ENCODE measurements around the gene GRIN2C. TPM values are rescaled to one million over a fixed set of nuclear protein-coding genes. Genes with fewer than 3 reads are reported as not detected.

The GRIN2C gene
- total RNA-seq, 4 donors from 2014 or later = 0.16 to 3.5 (median 0.42) TPM; not detected in 1

GRCh38 chr17:74807925-74808324 is 51.8 kb downstream of the GRIN2C start:
- TF ChIP-seq POLR2AphosphoS5 (IDR thresholded peaks at IDR 0.05) = no peak
- no peak for TF ChIP-seq POLR2A (IDR thresholded peaks at IDR 0.05)
- TF ChIP-seq CTCF (IDR thresholded peaks at IDR 0.05) = no peak
- TF ChIP-seq EP300 (IDR thresholded peaks at IDR 0.05) = no peak
- no peaks in the 10 kb centered on the region for H3K27me3 ChIP-seq
- no peak for ATAC-seq
- no CpG with 5 or more reads among the region's 6 CpGs for WGBS, 2 donors (ENCODE audit: low coverage in 1 of 2)
- no peak overlapping the region for H3K4me3 ChIP-seq
- H3K27ac ChIP-seq = no peak overlapping the region
- peaks cover 0 to 72% of the 10 kb centered on the region in 2 donors for H3K36me3 ChIP-seq
- no peaks in the 10 kb centered on the region for H3K9me3 ChIP-seq
- H3K4me1 ChIP-seq = peaks cover 0 to 18% (median 7%) of the 10 kb centered on the region in 3 donors

GRCh38 chr17:74807441-74807840 is 52.2 kb downstream of the GRIN2C start:
- no peak overlapping the region for H3K4me3 ChIP-seq
- peaks cover 0 to 13% (median 5%) of the 10 kb centered on the region in 3 donors for H3K4me1 ChIP-seq
- no peak for TF ChIP-seq POLR2AphosphoS5 (IDR thresholded peaks at IDR 0.05)
- no peak for TF ChIP-seq EP300 (IDR thresholded peaks at IDR 0.05)
- TF ChIP-seq CTCF (IDR thresholded peaks at IDR 0.05) = no peak
- TF ChIP-seq POLR2A (IDR thresholded peaks at IDR 0.05) = no peak
- H3K27ac ChIP-seq = no peak overlapping the region
- H3K9me3 ChIP-seq = no peaks in the 10 kb centered on the region
- 90% methylated on average over 2 to 8 of the region's 13 CpGs for WGBS, 2 donors (ENCODE audit: low coverage in 1 of 2)
- peaks cover 0 to 72% of the 10 kb centered on the region in 2 donors for H3K36me3 ChIP-seq
- no peak for ATAC-seq
- H3K27me3 ChIP-seq = no peaks in the 10 kb centered on the region

- no peaks in the 10 kb centered on the region for H3K9me3 ChIP-seq
- TF ChIP-seq EP300 (IDR thresholded peaks at IDR 0.05) (no peak), CTCF (IDR thresholded peaks at IDR 0.05) (no peak), POLR2AphosphoS5 (IDR thresholded peaks at IDR 0.05) (no peak), POLR2A (IDR thresholded peaks at IDR 0.05) (no peak)
These were observed 53.4 kb downstream of the GRIN2C start for GRCh38 chr17:74806334-74806733.

GRCh38 chr17:74805591-74805991 is 54.1 kb downstream of the GRIN2C start:
- Histone ChIP-seq H3K9me3 (no peaks in the 10 kb centered on the region), H3K27me3 (no peaks in the 10 kb centered on the region), H3K4me3 (no peak overlapping the region), H3K27ac (no peak overlapping the region), H3K36me3 (peaks cover 0 to 85% of the 10 kb centered on the region in 2 donors), H3K4me1 (no peaks in the 10 kb centered on the region)
- ATAC-seq = no peak
- TF ChIP-seq POLR2AphosphoS5 (IDR thresholded peaks at IDR 0.05) (no peak), EP300 (IDR thresholded peaks at IDR 0.05) (no peak), CTCF (IDR thresholded peaks at IDR 0.05) (no peak), POLR2A (IDR thresholded peaks at IDR 0.05) (no peak)
- no CpG with 5 or more reads among the region's 15 CpGs for WGBS, 2 donors (ENCODE audit: low coverage in 1 of 2)

More at GRCh38 chr17:74806334-74806733, 53.4 kb downstream of the GRIN2C start:
- Histone ChIP-seq H3K27me3 (no peaks in the 10 kb centered on the region), H3K4me3 (no peak overlapping the region), H3K4me1 (peaks cover 0 to 2% (median 0%) of the 10 kb centered on the region in 3 donors), H3K36me3 (peaks cover 0 to 83% of the 10 kb centered on the region in 2 donors), H3K27ac (no peak overlapping the region)
- WGBS, 2 donors (ENCODE audit: low coverage in 1 of 2) = 86 to 97% methylated on average over 8 to 9 of the region's 10 CpGs
- ATAC-seq = no peak

- Histone ChIP-seq H3K36me3 (peaks cover 0 to 85% of the 10 kb centered on the region in 2 donors), H3K4me1 (no peaks in the 10 kb centered on the region), H3K27me3 (no peaks in the 10 kb centered on the region), H3K9me3 (no peaks in the 10 kb centered on the region), H3K4me3 (no peak overlapping the region), H3K27ac (no peak overlapping the region)
- TF ChIP-seq EP300 (IDR thresholded peaks at IDR 0.05) = no peak
- TF ChIP-seq POLR2AphosphoS5 (IDR thresholded peaks at IDR 0.05) = no peak
- no peak for TF ChIP-seq CTCF (IDR thresholded peaks at IDR 0.05)
- no peak for TF ChIP-seq POLR2A (IDR thresholded peaks at IDR 0.05)
- 92% methylated on average over 4 of the region's 7 CpGs; no CpG with 5 or more reads in 1 of the 2 donors for WGBS, 2 donors (ENCODE audit: low coverage in 1 of 2)
- ATAC-seq = no peak
These were observed 55.0 kb downstream of the GRIN2C start for GRCh38 chr17:74804683-74805082.

All from gastroesophageal sphincter (tissue), 4 donors.